ENCODE measurements around the gene SHMT2. TPM values are rescaled to one million over a fixed set of nuclear protein-coding genes. Genes with fewer than 3 reads are reported as not detected.

The SHMT2 gene
- total RNA-seq, 2 donors from 2014 or later = 47.7 to 77.5 TPM

- peaks cover 0 to 2% of the 10 kb centered on the region in 2 donors for H3K36me3 ChIP-seq (replicated peaks in 1 of 2; ENCODE audit: insufficient read depth in 1 of 2, low read depth in 2 of 2)
- ATAC-seq (no peak), DNase-seq (no peak)
- H3K27me3 ChIP-seq = no peaks in the 10 kb centered on the region
- 89% methylated on average over 6 to 15 of the region's 15 CpGs for WGBS, 2 donors
- H3K9me3 ChIP-seq = no peaks in the 10 kb centered on the region
- H3K4me1 ChIP-seq = no peaks in the 10 kb centered on the region
- H3K4me3 ChIP-seq = no peak overlapping the region
- no peak for TF ChIP-seq POLR2A (IDR thresholded peaks at IDR 0.05)
- H3K27ac ChIP-seq = no peak overlapping the region
- intact Hi-C loops (cut with DNase I) = no loop called here
Measured at GRCh38 chr12:57200497-57200896, 29.0 kb upstream of the SHMT2 start.

GRCh38 chr12:57201219-57201618 lies 28.3 kb upstream of the SHMT2 start:
- no peak for TF ChIP-seq CTCF (IDR thresholded peaks at IDR 0.05)
- no peak for TF ChIP-seq POLR2A (IDR thresholded peaks at IDR 0.05)
- intact Hi-C loops (cut with DNase I) = no loop called here
- H3K27ac ChIP-seq = no peak overlapping the region
- 82 to 94% methylated on average over 3 to 8 of the region's 8 CpGs for WGBS, 2 donors
- ATAC-seq (no peak), DNase-seq (no peak)
- H3K27me3 ChIP-seq = no peaks in the 10 kb centered on the region
- H3K36me3 ChIP-seq (replicated peaks in 1 of 2; ENCODE audit: insufficient read depth in 1 of 2, low read depth in 2 of 2) = peaks cover 0 to 4% of the 10 kb centered on the region in 2 donors
- H3K9me3 ChIP-seq = no peaks in the 10 kb centered on the region
- no peaks in the 10 kb centered on the region for H3K4me1 ChIP-seq
- H3K4me3 ChIP-seq = no peak overlapping the region

GRCh38 chr12:57201631-57202030 lies 27.9 kb upstream of the SHMT2 start:
- no peak for DNase-seq
- Histone ChIP-seq H3K4me1 (no peaks in the 10 kb centered on the region), H3K9me3 (no peaks in the 10 kb centered on the region), H3K4me3 (no peak overlapping the region), H3K36me3 (replicated peaks in 1 of 2; ENCODE audit: insufficient read depth in 1 of 2, low read depth in 2 of 2) (peaks cover 0 to 4% of the 10 kb centered on the region in 2 donors), H3K27ac (no peak overlapping the region), H3K27me3 (no peaks in the 10 kb centered on the region)
- ATAC-seq = no peak
- 74 to 85% methylated on average over 10 to 15 of the region's 16 CpGs for WGBS, 2 donors
- intact Hi-C loops (cut with DNase I) = no loop called here
- TF ChIP-seq CTCF (IDR thresholded peaks at IDR 0.05) = no peak
- TF ChIP-seq POLR2A (IDR thresholded peaks at IDR 0.05) = no peak

GRCh38 chr12:57202321-57202720 lies 27.2 kb upstream of the SHMT2 start:
- H3K27me3 ChIP-seq = no peaks in the 10 kb centered on the region
- H3K36me3 ChIP-seq (replicated peaks in 1 of 2; ENCODE audit: insufficient read depth in 1 of 2, low read depth in 2 of 2) = peaks cover 0 to 4% of the 10 kb centered on the region in 2 donors
- 93 to 94% methylated on average over 19 of the region's 19 CpGs for WGBS, 2 donors
- no peak overlapping the region for H3K4me3 ChIP-seq
- TF ChIP-seq CTCF (IDR thresholded peaks at IDR 0.05) = no peak
- no peak for TF ChIP-seq POLR2A (IDR thresholded peaks at IDR 0.05)
- H3K4me1 ChIP-seq = no peaks in the 10 kb centered on the region
- no peaks in the 10 kb centered on the region for H3K9me3 ChIP-seq
- DNase-seq = no peak
- intact Hi-C loops (cut with DNase I) = no loop called here
- H3K27ac ChIP-seq = no peak overlapping the region
- ATAC-seq = no peak

- DNase-seq = no peak
- TF ChIP-seq POLR2A (IDR thresholded peaks at IDR 0.05) (no peak), CTCF (IDR thresholded peaks at IDR 0.05) (no peak)
- no peaks in the 10 kb centered on the region for H3K9me3 ChIP-seq
- intact Hi-C loops (cut with DNase I) = no loop called here
- ATAC-seq = no peak
- H3K27ac ChIP-seq = no peak overlapping the region
- H3K27me3 ChIP-seq = no peaks in the 10 kb centered on the region
- WGBS, 2 donors = 91 to 96% methylated on average over 26 of the region's 28 CpGs
- peaks cover 0 to 2% of the 10 kb centered on the region in 2 donors for H3K36me3 ChIP-seq (replicated peaks in 1 of 2; ENCODE audit: insufficient read depth in 1 of 2, low read depth in 2 of 2)
- H3K4me1 ChIP-seq = no peaks in the 10 kb centered on the region
- no peak overlapping the region for H3K4me3 ChIP-seq
Measured at GRCh38 chr12:57203201-57203600, 26.3 kb upstream of the SHMT2 start.
